ENCODE measurements around the gene MFSD6.

MFSD6 gene

DNA sequence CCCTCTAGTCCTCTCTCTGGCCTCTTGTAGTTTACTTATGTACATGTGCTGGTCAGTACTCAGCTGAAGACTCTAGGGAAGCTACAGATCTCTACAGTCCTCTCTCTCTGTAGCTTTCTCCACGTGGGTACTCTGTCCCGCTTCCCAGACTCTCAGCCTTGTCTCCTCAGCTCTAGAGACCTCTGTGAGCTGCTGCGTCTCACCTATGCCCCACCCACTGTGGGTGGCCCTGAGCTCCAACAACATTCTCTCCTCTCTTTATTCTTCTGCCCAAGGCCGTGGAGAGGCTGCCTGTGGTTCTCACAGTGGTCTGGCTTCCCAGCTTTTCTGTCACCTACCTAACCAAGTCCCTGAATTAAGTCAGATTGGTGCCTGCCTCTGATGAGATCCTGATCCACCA, 33.4 kb downstream of the MFSD6 start:
- TF ChIP-seq, protein P1, sequence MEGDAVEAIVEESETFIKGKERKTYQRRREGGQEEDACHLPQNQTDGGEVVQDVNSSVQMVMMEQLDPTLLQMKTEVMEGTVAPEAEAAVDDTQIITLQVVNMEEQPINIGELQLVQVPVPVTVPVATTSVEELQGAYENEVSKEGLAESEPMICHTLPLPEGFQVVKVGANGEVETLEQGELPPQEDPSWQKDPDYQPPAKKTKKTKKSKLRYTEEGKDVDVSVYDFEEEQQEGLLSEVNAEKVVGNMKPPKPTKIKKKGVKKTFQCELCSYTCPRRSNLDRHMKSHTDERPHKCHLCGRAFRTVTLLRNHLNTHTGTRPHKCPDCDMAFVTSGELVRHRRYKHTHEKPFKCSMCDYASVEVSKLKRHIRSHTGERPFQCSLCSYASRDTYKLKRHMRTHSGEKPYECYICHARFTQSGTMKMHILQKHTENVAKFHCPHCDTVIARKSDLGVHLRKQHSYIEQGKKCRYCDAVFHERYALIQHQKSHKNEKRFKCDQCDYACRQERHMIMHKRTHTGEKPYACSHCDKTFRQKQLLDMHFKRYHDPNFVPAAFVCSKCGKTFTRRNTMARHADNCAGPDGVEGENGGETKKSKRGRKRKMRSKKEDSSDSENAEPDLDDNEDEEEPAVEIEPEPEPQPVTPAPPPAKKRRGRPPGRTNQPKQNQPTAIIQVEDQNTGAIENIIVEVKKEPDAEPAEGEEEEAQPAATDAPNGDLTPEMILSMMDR (IDR thresholded peaks at IDR 0.05; ENCODE audit: low read depth, low read length) = no peak
- no peak overlapping the region for H3K4me3 ChIP-seq (replicated peaks in 1 of 2; ENCODE audit: low read depth in 2 of 2, low read length in 2 of 2)

DNA sequence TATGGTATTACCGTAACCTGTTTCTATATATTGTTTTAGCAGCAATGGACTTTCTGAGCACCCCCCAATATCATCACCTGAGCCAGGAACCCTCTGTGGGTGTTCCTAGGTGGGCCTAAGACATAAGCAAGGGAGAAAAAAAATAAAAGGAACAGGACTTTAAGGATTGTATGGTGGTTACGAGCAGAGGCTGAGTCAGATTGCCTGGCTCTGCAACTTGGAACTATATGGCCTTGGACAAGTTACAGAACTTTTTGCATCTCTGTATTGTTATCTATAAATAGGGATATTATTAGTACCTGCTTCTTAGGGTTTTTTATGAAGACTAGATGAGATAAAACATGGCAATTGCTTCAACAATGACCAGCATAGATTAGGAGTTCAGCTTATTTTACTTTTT, 34.9 kb downstream of the MFSD6 start:
- H3K4me3 ChIP-seq (replicated peaks in 1 of 2; ENCODE audit: low read depth in 2 of 2, low read length in 2 of 2) = no peak overlapping the region
- DNase-seq (ENCODE audit: low read depth in 2 of 2) = peak in 1 of 2 donors; percentile 12
- TF ChIP-seq, protein P1 (IDR thresholded peaks at IDR 0.05; ENCODE audit: low read depth, low read length) = no peak

More for the DNA sequence above, 33.4 kb downstream of the MFSD6 start:
- DNase-seq (ENCODE audit: low read depth in 2 of 2) = no peak

DNA sequence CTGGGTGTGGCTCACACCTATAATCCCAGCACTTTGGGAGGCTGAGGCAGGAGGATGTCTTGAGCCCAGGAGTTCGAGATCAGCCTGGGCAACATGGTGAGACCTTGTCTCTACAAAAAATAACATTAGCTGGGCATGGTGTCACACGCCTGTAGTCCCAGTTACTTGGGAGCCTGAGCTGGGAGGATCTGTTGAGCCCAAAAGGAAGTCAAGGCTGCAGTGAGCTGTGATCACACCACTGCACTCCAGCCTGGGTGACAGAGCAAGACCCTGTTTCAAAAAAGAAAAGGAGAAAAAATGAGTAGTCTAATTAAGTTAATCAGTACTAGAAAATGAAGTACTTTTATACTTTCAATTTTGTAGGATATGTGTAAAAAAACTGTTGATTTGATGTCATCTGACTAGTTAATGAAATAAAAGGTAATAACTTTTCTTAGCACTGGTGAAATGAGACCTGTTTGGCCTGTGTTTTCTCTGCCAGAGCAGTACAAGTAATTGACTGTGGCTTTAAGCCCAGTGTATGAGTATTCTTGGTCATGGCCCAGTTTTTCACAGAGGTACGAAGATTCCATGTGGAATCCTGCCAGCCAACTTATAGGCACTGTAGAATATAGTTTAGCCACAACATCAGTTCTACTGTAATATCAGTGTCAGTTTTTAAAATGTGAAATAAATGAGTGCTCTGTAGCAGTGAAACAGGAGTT, 35.8 kb downstream of the MFSD6 start:
- no peak overlapping the region for H3K4me3 ChIP-seq (replicated peaks in 1 of 2; ENCODE audit: low read depth in 2 of 2, low read length in 2 of 2)
- DNase-seq (ENCODE audit: low read depth in 2 of 2) = peak; percentile 51
- TF ChIP-seq, protein P1 (IDR thresholded peaks at IDR 0.05; ENCODE audit: low read depth, low read length) = no peak

DNA sequence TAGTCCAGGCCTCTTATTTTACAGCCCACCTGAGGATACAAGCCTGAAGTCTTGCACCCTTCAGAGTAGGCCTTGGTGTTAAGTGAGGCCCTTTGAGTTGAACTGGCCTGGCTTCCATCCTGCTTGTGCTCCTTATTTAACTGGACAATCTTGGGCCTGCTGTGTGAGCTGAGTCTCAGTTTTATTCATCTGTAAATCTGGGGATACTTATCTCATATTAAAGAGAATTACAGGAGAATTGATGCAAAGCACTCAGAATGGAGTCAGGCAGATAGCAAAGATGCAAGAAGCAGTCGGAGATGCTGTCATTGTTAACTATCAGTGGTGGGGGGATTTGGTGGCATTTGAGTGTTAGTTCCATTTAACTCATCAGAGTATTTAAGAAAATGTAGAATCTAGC, 36.8 kb downstream of the MFSD6 start:
- DNase-seq (ENCODE audit: low read depth in 2 of 2) = no peak
- H3K4me3 ChIP-seq (replicated peaks in 1 of 2; ENCODE audit: low read depth in 2 of 2, low read length in 2 of 2) = no peak overlapping the region
- TF ChIP-seq, protein P1 (IDR thresholded peaks at IDR 0.05; ENCODE audit: low read depth, low read length) = no peak

DNA sequence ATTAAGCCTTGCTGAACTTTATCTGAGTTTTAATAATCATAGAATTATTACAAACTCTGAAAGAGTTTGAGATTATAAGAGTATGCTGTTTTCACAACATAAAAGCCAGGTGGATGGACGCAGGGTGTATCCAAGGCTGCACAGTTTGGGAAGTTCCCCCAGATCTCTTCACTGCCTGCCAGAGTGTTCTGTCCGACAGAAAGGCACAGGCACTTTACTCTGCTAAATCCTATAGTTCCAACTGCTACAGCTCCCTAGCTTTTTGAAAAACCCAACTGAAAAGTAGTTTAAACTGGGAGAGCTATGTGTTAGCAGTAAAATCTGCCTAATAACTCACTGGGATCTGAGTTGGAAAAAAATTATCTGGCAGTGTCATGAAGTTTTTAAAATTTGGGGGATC, 38.0 kb downstream of the MFSD6 start:
- no peak for DNase-seq (ENCODE audit: low read depth in 2 of 2)
- no peak overlapping the region for H3K4me3 ChIP-seq (replicated peaks in 1 of 2; ENCODE audit: low read depth in 2 of 2, low read length in 2 of 2)
- TF ChIP-seq, protein P1 (IDR thresholded peaks at IDR 0.05; ENCODE audit: low read depth, low read length) = no peak

DNA sequence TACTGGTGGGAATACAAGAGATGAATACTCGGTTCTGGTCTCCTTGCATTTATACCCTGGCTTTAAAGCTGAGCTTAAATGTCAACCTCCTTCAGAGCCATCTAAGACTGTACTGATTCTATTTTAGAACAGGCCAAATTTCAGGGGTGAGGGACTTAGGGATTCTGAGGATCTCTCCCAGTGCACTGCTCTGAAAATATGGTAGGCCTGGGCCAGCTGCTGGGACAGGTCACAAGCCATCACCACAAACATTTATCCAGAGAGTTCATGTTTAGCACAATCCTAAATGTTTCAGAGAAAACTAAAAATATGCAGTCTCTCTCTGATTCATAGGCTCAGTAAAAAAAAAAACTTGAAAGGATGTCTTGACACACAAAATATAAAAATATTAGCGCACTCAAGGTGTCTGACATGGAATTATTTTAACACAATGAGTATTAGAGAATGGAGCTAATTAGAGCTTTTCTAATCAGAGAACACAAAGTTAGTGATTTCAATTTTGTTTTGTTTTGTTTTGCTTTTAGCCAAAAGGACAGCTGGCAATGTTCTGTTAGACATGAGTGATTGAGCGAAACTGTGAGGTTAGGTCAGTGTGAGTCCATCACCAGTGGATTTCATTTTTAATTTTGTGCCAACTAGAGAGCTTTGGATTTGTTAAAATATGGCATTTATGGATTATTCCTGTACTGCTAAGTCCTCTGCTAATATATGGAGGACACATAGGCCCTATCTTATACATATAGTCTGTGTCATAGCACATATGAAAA, 38.8 kb downstream of the MFSD6 start:
- no peak overlapping the region for H3K4me3 ChIP-seq (replicated peaks in 1 of 2; ENCODE audit: low read depth in 2 of 2, low read length in 2 of 2)
- TF ChIP-seq, protein P1 (IDR thresholded peaks at IDR 0.05; ENCODE audit: low read depth, low read length) = no peak
- no peak for DNase-seq (ENCODE audit: low read depth in 2 of 2)
